Transverse colon (tissue), 4 donors: ENCODE results near the gene SIGMAR1.

Source experiments
- CTCF ChIP-seq, 5 experiments: fragments of 200-600 bp in 3 of 5; fragments of 450-650 bp in 2 of 5; sonication (generic) in 3 of 5; IDR thresholded peaks; 1 replicate in 2 of 5; 2 replicates in 3 of 5; pipeline ENCODE4 v1.5.1; 2016 to 2017; ENCODE audit warnings: antibody characterized with exemption in 5 of 5, inconsistent platforms in 3 of 5, mild to moderate bottlenecking in 2 of 5, moderate library complexity in 1 of 5
- EP300 ChIP-seq: sonication (generic); formaldehyde crosslinking; IDR thresholded peaks from one replicate; pipeline ENCODE4 v1.6.1; 2017; ENCODE audit warnings: antibody characterized with exemption, low read depth
- POLR2A ChIP-seq: fragments of 450-650 bp; IDR thresholded peaks from one replicate; pipeline ENCODE4 v1.6.1; 2016; ENCODE audit warnings: antibody characterized with exemption, mild to moderate bottlenecking, moderate library complexity
- POLR2AphosphoS5 ChIP-seq, 3 donors: sonication (generic); formaldehyde crosslinking; IDR thresholded peaks; one replicate each; pipeline ENCODE4 v1.6.1; 2016; ENCODE audit warnings: antibody characterized with exemption in 3 of 3

- no peak for TF ChIP-seq POLR2A
- TF ChIP-seq CTCF (IDR thresholded peaks at IDR 0.05) = peak; percentile 74 to 94 (median 84)
- peak in 2 of 3 donors; percentile 22 to 31 for TF ChIP-seq POLR2AphosphoS5 (IDR thresholded peaks at IDR 0.05)
- no peak for TF ChIP-seq EP300
Measured at GRCh38 chr9:34664281-34665066, 26.9 kb upstream of the SIGMAR1 start.
